HG03060 (cell line): ENCODE data around the gene MCOLN1.

ENCODE experiments used
- ATAC-seq: cut with Tn5 transposase; IDR thresholded peaks from one replicate; pipeline ENCODE4 v1.9.1; 2021; ENCODE audit warnings: low read depth, moderate number of reproducible peaks; ENCODE audit not compliant: unreplicated experiment

MCOLN1 gene

GRCh38 chr19:7500811-7501450 is 21.5 kb upstream of the MCOLN1 start:
- ATAC-seq, result no peak

DNA sequence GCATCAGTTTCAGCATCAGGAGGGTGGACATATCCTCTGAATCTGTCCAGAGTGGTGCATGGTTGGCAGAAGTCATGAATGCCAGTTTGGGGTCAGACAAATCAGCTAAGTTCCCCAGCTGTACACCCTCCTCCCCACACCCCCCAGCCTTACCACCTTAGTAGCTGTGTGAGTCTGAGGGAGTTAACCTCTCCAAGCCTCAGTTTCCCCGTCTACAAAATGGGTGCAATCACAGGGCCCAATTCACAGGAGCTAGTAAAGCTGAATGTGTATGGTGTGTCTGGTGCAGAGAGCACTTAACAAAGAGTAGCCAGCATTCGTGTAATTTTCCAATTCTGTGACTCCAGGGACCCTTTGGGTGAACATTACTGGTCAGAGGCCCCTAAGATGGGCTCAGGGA is 19.9 kb upstream of the MCOLN1 start:
- ATAC-seq, result no peak

DNA sequence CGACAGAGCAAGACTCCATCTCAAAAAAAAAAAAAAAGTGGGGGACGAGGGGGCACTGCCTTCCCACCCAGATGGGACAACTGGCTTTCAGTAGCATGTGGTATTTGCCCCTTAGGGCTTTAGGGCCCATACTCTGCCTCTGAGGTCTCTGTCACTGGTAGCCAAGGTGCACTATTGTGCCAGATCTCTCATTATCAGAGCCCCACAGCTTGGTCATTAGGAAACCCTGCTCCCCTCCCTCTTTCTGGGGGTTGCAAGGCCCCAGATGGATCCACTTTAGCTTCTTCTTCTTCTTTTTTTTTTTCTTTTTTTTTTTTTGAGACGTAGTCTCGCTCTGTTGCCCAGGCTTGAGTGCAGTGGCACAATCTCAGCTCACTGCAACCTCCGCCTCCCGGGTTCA is 17.7 kb upstream of the MCOLN1 start:
- no peak for ATAC-seq

DNA sequence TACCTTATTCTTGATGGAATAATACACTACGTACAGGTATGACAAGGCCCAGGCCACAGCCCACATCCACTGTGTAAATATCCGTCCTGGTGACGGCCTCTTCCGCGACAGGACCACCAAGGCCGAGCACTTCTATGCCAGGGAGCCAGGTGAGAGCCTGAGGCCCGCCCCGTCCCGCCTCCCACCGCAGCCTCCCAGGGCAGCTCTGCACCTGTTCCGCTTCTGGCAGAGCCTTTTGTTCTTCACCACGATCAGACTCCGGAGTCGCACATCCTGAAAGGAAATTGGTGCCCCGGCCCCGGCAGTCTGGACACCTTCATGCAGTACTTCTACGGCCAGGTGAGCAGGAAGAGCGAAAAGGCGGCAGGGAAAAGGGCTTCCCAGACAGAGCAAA is 17.1 kb upstream of the MCOLN1 start:
- no peak for ATAC-seq

- no peak for ATAC-seq
Observed at GRCh38 chr19:7505682-7506384, 16.6 kb upstream of the MCOLN1 start.

DNA sequence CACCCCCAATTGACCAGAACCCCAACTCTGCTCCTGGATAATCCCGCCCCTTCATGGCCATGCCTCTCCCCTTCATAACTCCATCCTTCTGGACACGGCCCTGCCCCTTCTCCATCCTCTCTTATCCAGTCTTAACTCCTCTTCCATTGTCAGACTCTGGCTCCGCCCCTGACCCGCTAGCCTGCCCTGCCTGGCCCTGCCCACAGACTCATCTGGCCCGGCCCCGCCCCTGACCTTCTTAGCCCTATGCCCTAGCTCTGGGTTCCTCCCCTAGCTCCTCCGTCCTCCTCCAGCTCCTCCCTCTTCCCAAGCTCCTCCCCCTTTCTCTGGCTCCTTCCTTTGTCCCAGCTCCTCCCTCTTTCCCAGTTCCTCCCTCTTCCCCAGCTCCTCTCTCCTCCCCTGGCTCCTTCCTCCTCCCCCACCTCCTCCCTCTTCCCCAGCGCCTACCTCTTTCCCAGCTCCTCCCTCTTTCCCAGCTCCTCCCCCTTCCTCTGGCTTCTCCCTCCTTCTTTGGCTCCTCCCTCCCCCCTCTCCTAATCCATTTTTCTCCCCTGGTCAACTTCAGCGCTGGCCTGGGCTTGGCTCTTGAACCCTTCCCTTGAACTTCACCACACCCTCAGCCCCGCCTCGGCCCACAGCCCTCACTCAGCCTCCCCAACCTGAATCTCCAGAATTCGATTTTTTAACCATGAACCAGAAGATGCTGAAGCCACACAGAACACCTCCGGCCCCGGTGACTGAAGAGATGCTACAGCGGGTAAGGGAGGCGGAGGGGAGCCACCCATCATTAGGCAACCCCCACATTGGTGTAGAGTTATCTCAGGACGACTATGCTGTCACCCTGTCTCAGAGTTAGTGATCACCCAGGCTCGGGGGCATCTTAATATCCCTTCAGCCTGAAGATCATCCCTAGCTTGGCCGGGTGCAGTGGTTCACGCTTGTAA is 15.8 kb upstream of the MCOLN1 start:
- no peak for ATAC-seq

DNA sequence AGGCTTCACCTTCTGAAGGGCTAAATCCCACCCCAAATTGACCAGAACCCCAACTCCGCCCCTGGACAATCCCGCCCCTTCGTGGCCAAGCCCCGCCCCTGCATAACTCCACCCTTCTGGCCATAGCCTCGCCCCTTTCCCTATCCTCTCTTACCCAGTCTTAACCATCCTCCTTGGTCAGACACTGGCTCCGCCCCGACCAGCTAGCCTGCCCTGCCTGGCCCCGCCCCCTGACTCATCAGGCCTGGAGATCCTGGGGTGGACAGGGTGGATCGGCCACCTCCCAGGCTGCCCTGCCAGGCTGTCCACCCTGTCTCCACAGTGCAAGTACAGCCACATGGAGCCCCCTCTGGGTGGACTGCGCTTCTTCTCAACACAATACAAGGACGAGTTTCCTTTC is 14.5 kb upstream of the MCOLN1 start:
- no peak for ATAC-seq

DNA sequence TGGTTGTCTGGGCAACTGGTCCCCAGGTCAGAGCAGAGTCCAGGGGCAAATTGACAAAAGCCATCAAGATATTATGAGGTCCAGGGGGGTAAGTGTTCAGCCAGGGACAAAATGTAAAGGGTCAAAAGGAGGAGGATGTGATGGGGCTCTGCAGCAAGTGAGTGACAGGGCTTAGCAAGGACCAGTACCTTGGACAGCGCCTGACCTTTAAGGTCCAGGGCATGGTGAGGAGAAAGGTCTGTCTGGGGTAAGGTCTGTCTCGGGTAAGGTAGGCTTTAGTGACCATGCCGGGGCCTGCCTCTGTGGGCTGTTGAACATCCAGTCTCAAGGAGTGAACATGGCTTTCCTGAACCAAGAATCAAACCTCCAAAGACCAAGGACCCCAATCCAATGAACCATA is 12.8 kb upstream of the MCOLN1 start:
- no peak for ATAC-seq

GRCh38 chr19:7512400-7512851 is 10.0 kb upstream of the MCOLN1 start:
- no peak for ATAC-seq

DNA sequence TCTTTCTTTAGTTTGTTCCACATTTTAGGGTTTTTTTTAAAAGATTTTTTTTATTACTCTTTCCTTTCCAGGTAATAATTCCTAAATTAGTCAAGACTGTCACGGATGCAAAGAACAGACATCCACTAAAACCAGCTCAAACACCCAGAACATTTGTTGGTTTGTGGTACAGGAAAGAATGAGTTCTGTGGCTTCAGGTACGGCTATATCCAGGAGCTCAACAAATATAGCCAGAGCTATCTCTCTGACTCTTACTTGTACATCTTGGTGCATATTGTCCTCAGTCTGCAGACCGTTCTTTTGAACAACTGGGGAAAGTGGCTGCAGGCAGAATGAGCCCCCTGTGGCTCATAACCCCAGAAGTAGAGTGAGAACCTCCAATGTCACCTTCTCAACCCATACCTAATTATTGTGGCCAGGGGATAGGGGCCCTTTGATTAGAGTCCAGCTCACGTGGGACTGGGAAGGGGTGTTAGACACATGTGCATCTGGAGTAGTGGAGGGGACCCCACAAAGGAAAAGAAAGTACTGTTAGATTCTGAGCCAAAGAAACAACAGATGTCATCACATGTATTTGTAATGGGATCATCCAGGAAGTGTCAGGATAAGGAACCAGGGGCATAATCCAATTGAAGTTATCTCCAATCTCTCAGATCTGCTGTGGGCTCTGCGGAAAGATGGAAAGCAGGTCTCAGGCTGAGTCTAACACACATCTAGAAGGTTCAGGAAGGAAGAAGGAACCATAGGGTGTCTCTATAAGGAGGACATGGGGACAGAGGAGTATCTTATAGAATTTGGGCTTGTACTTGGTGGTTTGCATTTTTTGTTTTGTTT is 8.4 kb upstream of the MCOLN1 start:
- no peak for ATAC-seq

DNA sequence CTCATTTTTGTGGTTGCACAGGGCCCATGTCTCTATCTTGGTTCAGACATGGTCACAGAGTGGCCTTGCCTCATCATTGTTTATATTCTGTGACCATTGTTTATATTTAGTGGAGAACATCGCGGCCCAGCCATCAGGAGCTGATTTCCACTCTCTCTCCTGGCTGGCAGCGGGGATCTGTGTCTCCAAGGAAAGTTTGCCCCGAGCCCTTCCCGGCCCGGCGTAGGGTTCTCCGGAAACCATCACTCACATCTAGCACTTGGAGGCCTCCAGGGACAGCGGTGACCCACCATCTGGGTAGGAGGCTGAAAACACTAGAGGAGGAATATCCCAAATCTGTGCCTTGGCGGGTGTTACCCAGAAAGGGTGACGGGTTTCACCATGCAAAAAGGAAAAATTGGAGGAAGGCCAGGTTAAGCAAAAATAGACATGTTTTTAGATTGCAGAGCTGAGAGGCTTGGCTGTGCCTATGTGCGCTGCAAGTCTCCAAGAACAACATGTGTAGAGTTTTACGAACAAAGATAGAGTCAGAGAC is 7.2 kb upstream of the MCOLN1 start:
- ATAC-seq, result no peak

GRCh38 chr19:7515645-7516151 is 6.7 kb upstream of the MCOLN1 start, which contains the start of gene ZNF358:
Gene ZNF358 (plus strand): TSS chr19:7516103. CDS start chr19:7519243, 3,140 bp downstream.
- ATAC-seq, result no peak

DNA sequence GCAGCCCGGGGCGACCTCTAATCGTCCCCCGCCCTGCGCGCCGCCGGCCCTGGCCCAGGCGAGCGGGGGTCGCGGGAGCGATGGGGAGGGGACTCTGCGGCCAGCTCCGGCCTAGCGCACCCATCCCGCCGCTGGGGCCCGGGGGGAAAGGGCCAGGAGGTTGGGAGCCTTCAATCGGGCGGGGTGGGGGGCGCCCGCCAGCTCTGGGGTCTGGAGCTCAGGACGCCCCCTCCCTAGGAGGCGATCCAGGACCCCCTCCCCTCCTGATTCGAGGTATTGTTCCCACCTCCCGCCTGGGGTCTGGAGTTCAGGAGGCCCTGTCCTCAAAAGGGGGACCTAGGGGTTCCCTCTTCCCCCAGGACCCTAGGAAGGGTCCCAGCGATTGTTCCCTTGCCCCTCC is 6.1 kb upstream of the MCOLN1 start:
- no peak for ATAC-seq

GRCh38 chr19:7516878-7517277 is 5.5 kb upstream of the MCOLN1 start:
- ATAC-seq, result no peak

GRCh38 chr19:7519361-7520130 is 2.9 kb upstream of the MCOLN1 start:
- ATAC-seq, result no peak

- ATAC-seq, result no peak
Observed at GRCh38 chr19:7520131-7521051, 2.0 kb upstream of the MCOLN1 start.

DNA sequence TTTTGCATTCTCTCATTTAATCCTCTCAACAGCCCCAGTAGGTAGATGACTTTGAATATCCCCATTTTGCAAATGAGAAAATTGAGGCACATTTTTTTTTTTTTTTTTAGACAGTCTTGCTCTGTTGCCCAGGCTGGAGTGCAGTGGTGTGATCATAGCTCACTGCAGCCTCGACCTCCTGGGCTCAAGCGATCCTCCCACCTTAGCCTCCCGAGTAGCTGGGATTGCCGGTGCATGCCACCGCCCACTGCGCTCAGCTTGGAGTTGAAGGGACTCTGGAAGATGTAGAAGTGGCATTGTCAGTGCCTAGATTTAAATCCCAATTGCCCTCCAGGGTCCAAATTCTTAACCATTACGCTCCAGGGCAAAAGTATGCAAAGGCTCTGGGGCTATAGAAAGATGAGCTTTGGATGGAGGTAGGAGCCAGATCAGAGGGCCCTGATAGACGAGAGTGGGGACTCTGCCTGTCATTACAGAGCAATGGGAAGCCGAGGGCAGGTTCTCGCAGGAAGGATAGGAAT is 813 bp upstream of the MCOLN1 start:
- no peak for ATAC-seq
